GM19324 (cell line): ENCODE results near the gene TBC1D12.

Source experiments
- ATAC-seq: cut with Tn5 transposase; IDR thresholded peaks from one replicate; pipeline ENCODE4 v1.9.1; 2021; ENCODE audit warnings: mild to moderate bottlenecking, moderate library complexity; ENCODE audit not compliant: unreplicated experiment, low FRiP score

Gene TBC1D12

GRCh38 chr10:94443047-94443446 lies 40.7 kb downstream of the TBC1D12 start:
- no peak for ATAC-seq

GRCh38 chr10:94443549-94443948 lies 41.2 kb downstream of the TBC1D12 start:
- ATAC-seq: no peak

GRCh38 chr10:94450782-94451181 lies 48.4 kb downstream of the TBC1D12 start:
- ATAC-seq: no peak

- ATAC-seq: no peak
These were observed 49.7 kb downstream of the TBC1D12 start for GRCh38 chr10:94451883-94452519.

- no peak for ATAC-seq
These were observed 54.6 kb downstream of the TBC1D12 start for GRCh38 chr10:94456942-94457341.

GRCh38 chr10:94459385-94459784 lies 57.0 kb downstream of the TBC1D12 start:
- no peak for ATAC-seq

GRCh38 chr10:94461503-94461902 lies 59.2 kb downstream of the TBC1D12 start:
- no peak for ATAC-seq

- no peak for ATAC-seq
These were observed 59.8 kb downstream of the TBC1D12 start for GRCh38 chr10:94462130-94462529.

GRCh38 chr10:94465684-94466083 lies 63.3 kb downstream of the TBC1D12 start:
- ATAC-seq: no peak

GRCh38 chr10:94481410-94481809 lies 79.1 kb downstream of the TBC1D12 start:
- ATAC-seq: no peak

GRCh38 chr10:94483970-94484369 lies 81.6 kb downstream of the TBC1D12 start:
- no peak for ATAC-seq

- no peak for ATAC-seq
These were observed 82.8 kb downstream of the TBC1D12 start for GRCh38 chr10:94485094-94485493.

GRCh38 chr10:94487575-94487974 lies 85.2 kb downstream of the TBC1D12 start:
- no peak for ATAC-seq

GRCh38 chr10:94489107-94489506 lies 86.8 kb downstream of the TBC1D12 start:
- no peak for ATAC-seq

- no peak for ATAC-seq
These were observed 87.8 kb downstream of the TBC1D12 start for GRCh38 chr10:94489976-94490788.

- ATAC-seq: no peak
These were observed 88.4 kb downstream of the TBC1D12 start for GRCh38 chr10:94490789-94491039.

- ATAC-seq: no peak
These were observed 91.1 kb downstream of the TBC1D12 start for GRCh38 chr10:94493463-94493862.

- ATAC-seq: no peak
These were observed 93.7 kb downstream of the TBC1D12 start for GRCh38 chr10:94496010-94496409.

GRCh38 chr10:94496646-94497045 lies 94.3 kb downstream of the TBC1D12 start:
- no peak for ATAC-seq

- ATAC-seq: no peak
These were observed 97.7 kb downstream of the TBC1D12 start for GRCh38 chr10:94500063-94500462.

GRCh38 chr10:94521276-94522250 lies 119.2 kb downstream of the TBC1D12 start:
- no peak for ATAC-seq
